Endodermal cell (in vitro differentiated cells): ENCODE measurements around the gene GRIN2A. TPM values are rescaled to one million over a fixed set of nuclear protein-coding genes. Genes with fewer than 3 reads are reported as not detected.

Experiments
- DNase-seq: peaks from one replicate; pipeline ENCODE4 v3.0.0-alpha.2; 2017
- H3K27ac ChIP-seq: 2 replicates; pipeline ENCODE4 v1.5.1; 2013; ENCODE audit warnings: mild to moderate bottlenecking, low read depth, low read length, moderate library complexity
- H3K27me3 ChIP-seq: 2 replicates; pipeline ENCODE4 v1.6.1; 2013; ENCODE audit warnings: mild to moderate bottlenecking, low read length, moderate library complexity; ENCODE audit not compliant: insufficient read depth, control insufficient read depth, poor library complexity, severe bottlenecking
- H3K36me3 ChIP-seq: 2 replicates; pipeline ENCODE4 v1.7.0; 2013; ENCODE audit warnings: mild to moderate bottlenecking, low read length, moderate library complexity; ENCODE audit not compliant: control insufficient read depth, insufficient read depth
- H3K4me1 ChIP-seq: one replicate; pipeline ENCODE4 v1.7.0; 2013; ENCODE audit warnings: low read length; ENCODE audit not compliant: control insufficient read depth, insufficient read depth
- H3K4me3 ChIP-seq: 2 replicates; pipeline ENCODE4 v1.5.1; 2013; ENCODE audit warnings: mild to moderate bottlenecking, low read length, moderate library complexity
- H3K9ac ChIP-seq: 2 replicates; pipeline ENCODE4 v1.6.1; 2013; ENCODE audit warnings: mild to moderate bottlenecking, low read length, moderate library complexity; ENCODE audit not compliant: poor library complexity, severe bottlenecking; ENCODE audit errors: extremely low read depth
- H3K9me3 ChIP-seq: 2 replicates; pipeline ENCODE4 v1.6.1; 2013; ENCODE audit warnings: mild to moderate bottlenecking, low read length, moderate library complexity; ENCODE audit not compliant: control insufficient read depth
- H3K27ac Mint-ChIP-seq: 2 replicates; pipeline ENCODE4 v1.8.0; 2020; ENCODE audit warnings: mixed read lengths
- H3K27me3 Mint-ChIP-seq: 2 replicates; pipeline ENCODE4 v1.8.0; 2021; ENCODE audit warnings: mild to moderate bottlenecking, mixed read lengths; ENCODE audit not compliant: insufficient read depth
- H3K36me3 Mint-ChIP-seq: 2 replicates; pipeline ENCODE4 v1.8.0; 2020; ENCODE audit warnings: low read depth, mixed read lengths
- H3K4me1 Mint-ChIP-seq: 2 replicates; pipeline ENCODE4 v1.8.0; 2020; ENCODE audit warnings: mixed read lengths
- H3K4me3 Mint-ChIP-seq: 2 replicates; pipeline ENCODE4 v1.8.0; 2020; ENCODE audit warnings: mild to moderate bottlenecking, moderate library complexity, mixed read lengths
- H3K9me3 Mint-ChIP-seq: 2 replicates; pipeline ENCODE4 v1.8.0; 2020; ENCODE audit warnings: mild to moderate bottlenecking, mixed read lengths
- CTCF ChIP-seq: fragments of 200-600 bp; sonication (generic); conservative IDR thresholded peaks from 2 replicates; pipeline ENCODE4 v1.5.0; 2021; ENCODE audit warnings: antibody characterized with exemption, mild to moderate bottlenecking
- WGBS, 2 experiments: methylation state at CpG; one replicate each; pipeline versions ENCODE4 v1.1.5 to v1.1.7; 2013; ENCODE audit warnings: missing lambda C conversion rate in 2 of 2, mixed read lengths in 1 of 2; ENCODE audit not compliant: insufficient coverage in 1 of 2, insufficient read length in 1 of 2; 5-methylcytosine and 5-hydroxymethylcytosine counted together
- total RNA-seq, 2 donors: library from RNA; stranded (reverse); fragmentation: NEBNext Ultra II Directional in 1 of 2; extraction: Animal tissue kit (Norgen Biotek cat#: 25700) in 1 of 2; gene quantifications; 2 replicates in 1 of 2; 3 replicates in 1 of 2; pipeline ENCODE4 v1.2.1, GENCODE V29; 2021

GRIN2A gene
- total RNA-seq, 2 donors from 2014 or later: 1.2 TPM

DNA sequence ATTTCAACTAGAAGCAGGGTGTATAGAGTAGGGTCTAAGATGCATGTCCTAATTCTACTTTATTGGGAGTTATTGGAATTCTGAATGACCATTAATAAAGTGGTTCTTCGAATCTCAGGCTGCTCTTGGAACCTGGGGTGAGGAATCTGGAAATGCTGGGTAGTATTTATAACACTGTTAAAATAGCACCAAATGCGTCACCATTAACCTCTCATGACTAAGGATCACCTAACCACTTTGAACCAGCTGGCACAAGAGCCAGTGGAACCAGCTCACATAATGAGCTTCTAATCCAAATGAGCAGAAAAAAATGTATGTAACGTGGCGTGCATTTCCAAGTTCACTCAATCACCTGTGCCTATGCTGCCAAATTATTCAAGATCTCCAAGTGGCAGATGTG is 281.7 kb downstream of the GRIN2A start:
- Histone ChIP-seq H3K27ac (no peak overlapping the region), H3K4me3 (no peak overlapping the region), H3K36me3 (no peaks in the 10 kb centered on the region), H3K27me3 (no peaks in the 10 kb centered on the region), H3K9ac (no peak overlapping the region), H3K9me3 (no peaks in the 10 kb centered on the region), H3K4me1 (peaks cover 5% of the 10 kb centered on the region)
- Mint-ChIP-seq H3K4me3 (no peak overlapping the region), H3K27ac (no peak overlapping the region), H3K27me3 (peaks cover 9% of the 10 kb centered on the region), H3K36me3 (no peaks in the 10 kb centered on the region), H3K4me1 (peaks cover 13% of the 10 kb centered on the region), H3K9me3 (no peaks in the 10 kb centered on the region)
- no peak for TF ChIP-seq CTCF
- 93 to 100% methylated on average over 2 to 4 of the region's 4 CpGs for WGBS, 2 experiments
- DNase-seq: no peak

GRCh38 chr16:9898555-9898954 is 283.7 kb downstream of the GRIN2A start:
- no peaks in the 10 kb centered on the region for H3K9me3 ChIP-seq
- H3K9ac ChIP-seq: no peak overlapping the region
- peaks cover 13% of the 10 kb centered on the region for H3K27me3 Mint-ChIP-seq
- no peak overlapping the region for H3K27ac Mint-ChIP-seq
- H3K4me3 Mint-ChIP-seq: no peak overlapping the region
- H3K36me3 ChIP-seq: no peaks in the 10 kb centered on the region
- H3K4me1 Mint-ChIP-seq: peaks cover 14% of the 10 kb centered on the region
- TF ChIP-seq CTCF: no peak
- no peaks in the 10 kb centered on the region for H3K27me3 ChIP-seq
- WGBS, 2 experiments: 73 to 78% methylated on average over 4 of the region's 4 CpGs
- no peak overlapping the region for H3K4me3 ChIP-seq
- H3K9me3 Mint-ChIP-seq: no peaks in the 10 kb centered on the region
- H3K4me1 ChIP-seq: no peaks in the 10 kb centered on the region
- H3K27ac ChIP-seq: no peak overlapping the region
- DNase-seq: no peak
- H3K36me3 Mint-ChIP-seq: no peaks in the 10 kb centered on the region

DNA sequence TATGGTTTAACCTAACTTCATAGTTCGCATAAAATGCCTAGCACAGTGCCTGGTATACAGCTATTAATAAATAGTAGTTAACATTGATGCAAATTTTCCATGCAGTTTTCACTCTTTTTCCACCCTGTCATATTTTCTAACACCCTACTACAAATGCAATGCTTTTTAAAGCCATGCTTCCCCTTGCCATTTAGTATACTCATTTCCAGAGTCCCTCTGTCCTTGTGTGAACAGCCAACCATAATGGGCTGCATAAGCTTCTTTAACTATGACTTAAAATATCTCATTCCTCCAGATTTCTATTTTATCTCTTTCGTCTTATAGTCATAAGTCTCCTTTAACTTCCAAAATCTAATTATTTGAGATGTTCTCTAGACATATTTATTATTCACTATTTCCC is 284.1 kb downstream of the GRIN2A start:
- Mint-ChIP-seq H3K36me3 (no peaks in the 10 kb centered on the region), H3K4me1 (peaks cover 10% of the 10 kb centered on the region), H3K27ac (no peak overlapping the region), H3K4me3 (no peak overlapping the region), H3K9me3 (no peaks in the 10 kb centered on the region), H3K27me3 (peaks cover 13% of the 10 kb centered on the region)
- H3K27ac ChIP-seq: no peak overlapping the region
- DNase-seq: no peak
- no peaks in the 10 kb centered on the region for H3K4me1 ChIP-seq
- no peak overlapping the region for H3K4me3 ChIP-seq
- H3K9me3 ChIP-seq: no peaks in the 10 kb centered on the region
- H3K36me3 ChIP-seq: no peaks in the 10 kb centered on the region
- no peaks in the 10 kb centered on the region for H3K27me3 ChIP-seq
- no peak overlapping the region for H3K9ac ChIP-seq
- no peak for TF ChIP-seq CTCF
- WGBS, 2 experiments: 98 to 100% methylated on average over 1 to 2 of the region's 2 CpGs
